HG03342 (cell line): ENCODE data around the gene MRPL46.

ENCODE experiments used
- ATAC-seq: cut with Tn5 transposase; IDR thresholded peaks from one replicate; pipeline ENCODE4 v1.9.1; 2021; ENCODE audit warnings: mild to moderate bottlenecking, moderate library complexity; ENCODE audit not compliant: unreplicated experiment

Gene MRPL46

GRCh38 chr15:88467073-88467934 is at the start of gene MRPL46, which contains the start of gene MRPS11:
MRPL46 (minus strand) TSS chr15:88467388; CDS start chr15:88467377, 11 bp downstream.
MRPS11 (plus strand) TSS chr15:88467708; CDS start chr15:88467718, 10 bp downstream.
- ATAC-seq, result peak; percentile 84

DNA sequence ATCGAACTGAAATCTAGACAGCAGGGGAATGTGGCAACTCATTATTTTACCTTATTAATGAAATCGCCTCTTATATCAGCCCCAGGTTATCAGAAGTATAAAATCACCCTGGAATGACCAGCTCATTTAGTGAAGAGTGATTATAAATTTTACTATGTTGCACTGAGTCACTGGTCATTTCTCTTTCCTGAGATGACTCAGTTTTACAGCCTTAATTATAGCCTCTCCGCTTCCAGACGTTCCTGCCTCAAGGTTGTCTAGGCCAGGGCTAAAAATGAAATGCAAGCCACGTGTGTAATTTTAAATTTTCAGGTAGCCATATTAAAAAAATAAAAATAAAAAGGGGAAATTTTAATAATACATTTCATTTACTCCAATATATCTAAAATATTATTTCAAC is 46.0 kb upstream of the MRPL46 start:
- ATAC-seq, result no peak

DNA sequence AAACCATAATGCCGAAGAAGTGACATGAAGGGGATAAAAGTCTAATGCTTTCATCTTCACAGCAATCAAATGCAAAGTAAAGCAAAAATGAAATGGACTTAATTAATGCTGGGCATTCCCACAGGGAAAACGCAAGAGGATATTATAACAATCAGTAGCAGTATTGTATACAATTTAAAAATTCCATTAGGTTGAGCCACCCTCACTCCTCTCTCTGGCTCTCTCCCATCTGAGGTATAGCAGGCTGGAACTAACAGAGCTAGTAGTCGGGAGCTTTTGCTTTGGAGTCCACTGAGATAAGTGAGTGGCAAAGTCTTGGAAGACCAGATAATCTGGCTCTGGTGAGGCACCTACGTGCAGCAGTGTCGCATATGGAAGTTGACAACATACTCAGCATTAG is 45.4 kb upstream of the MRPL46 start:
- ATAC-seq, result no peak

GRCh38 chr15:88512078-88512477 is 44.9 kb upstream of the MRPL46 start:
- ATAC-seq, result no peak

GRCh38 chr15:88511161-88511560 is 44.0 kb upstream of the MRPL46 start:
- ATAC-seq, result no peak

DNA sequence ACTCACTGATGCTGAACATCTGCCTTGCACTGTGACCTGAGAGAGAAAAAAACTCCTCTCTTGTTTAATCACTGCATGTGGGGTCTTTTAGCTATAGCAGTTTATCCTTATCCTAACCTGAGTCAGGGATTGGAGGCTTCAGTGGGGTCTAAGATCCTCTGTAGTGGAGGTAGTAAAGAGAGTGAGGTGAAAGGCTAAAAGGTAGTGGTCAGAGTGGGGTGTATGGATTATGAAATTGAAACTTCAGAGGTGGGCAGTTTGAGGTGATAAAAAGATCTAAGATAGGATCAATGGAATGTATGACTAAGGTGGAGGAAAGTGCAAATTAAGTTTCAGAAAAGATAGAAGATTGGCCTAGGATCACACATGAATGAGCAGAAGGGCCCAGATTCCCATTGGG is 42.8 kb upstream of the MRPL46 start:
- ATAC-seq, result no peak

- no peak for ATAC-seq
These were observed 42.1 kb upstream of the MRPL46 start for GRCh38 chr15:88509321-88509720.

- no peak for ATAC-seq
These were observed 39.4 kb upstream of the MRPL46 start for GRCh38 chr15:88506628-88507027.

GRCh38 chr15:88505721-88506120 is 38.5 kb upstream of the MRPL46 start:
- ATAC-seq, result no peak

DNA sequence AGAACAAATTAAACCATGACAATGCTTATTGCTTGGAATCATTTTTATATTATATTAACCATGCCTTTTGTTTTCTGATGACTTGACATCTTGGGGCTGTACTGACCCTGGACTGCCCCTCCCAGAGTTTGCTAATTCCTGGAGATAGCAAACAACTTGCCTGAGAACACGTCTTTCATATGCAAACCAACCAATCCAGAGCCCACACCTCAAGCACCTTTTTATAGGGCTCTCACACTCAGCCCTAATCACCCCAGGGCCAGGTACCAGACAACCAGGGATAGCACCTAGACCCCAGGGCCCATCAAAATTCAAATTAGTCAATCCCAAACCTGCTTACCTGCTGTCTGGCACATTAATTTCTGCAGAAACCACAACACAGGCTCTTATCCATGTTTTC is 37.3 kb upstream of the MRPL46 start:
- ATAC-seq, result no peak

- ATAC-seq, result no peak
These were observed 31.8 kb upstream of the MRPL46 start for GRCh38 chr15:88498996-88499395.

- no peak for ATAC-seq
These were observed 30.0 kb upstream of the MRPL46 start for GRCh38 chr15:88497109-88497765.

DNA sequence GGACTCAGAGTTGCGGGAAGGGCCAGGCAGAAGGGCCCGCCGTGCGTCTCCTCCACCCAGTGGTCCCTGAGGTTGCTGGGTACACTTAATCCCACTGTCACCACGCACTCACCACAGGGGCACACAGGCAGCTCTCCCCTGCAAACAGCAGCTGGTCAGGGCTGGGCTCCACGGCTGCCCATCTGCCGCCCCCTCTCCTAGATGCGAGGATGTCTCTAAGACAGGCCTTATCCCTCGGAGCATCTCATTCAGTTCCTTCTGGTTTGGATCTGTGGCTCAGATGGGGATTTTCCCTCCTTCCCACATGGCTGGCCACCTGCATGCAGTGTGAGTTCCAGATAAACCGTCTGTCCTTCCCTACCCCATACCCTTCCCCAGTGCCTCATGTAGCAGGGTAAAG is 26.7 kb upstream of the MRPL46 start:
- no peak for ATAC-seq

DNA sequence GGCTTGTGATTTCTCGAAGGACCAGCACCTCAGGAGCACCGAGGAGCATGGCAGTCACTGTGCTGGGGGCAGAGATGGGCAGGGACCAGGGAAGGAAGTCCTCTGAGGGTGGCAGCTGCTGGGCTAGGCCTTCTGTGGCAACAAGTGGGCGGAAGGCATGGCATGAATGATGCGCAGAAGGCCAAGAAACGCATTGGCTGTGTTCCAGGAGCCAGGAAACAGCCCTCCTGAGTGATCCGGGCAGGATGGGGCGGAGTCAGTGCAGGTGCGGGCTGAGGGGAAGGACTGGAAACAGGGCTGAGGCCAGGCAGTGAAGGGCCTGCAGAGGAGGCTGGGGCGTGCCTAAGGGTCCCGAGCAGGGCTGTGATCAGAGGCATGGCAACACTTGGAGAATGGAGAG is 24.0 kb upstream of the MRPL46 start:
- no peak for ATAC-seq

DNA sequence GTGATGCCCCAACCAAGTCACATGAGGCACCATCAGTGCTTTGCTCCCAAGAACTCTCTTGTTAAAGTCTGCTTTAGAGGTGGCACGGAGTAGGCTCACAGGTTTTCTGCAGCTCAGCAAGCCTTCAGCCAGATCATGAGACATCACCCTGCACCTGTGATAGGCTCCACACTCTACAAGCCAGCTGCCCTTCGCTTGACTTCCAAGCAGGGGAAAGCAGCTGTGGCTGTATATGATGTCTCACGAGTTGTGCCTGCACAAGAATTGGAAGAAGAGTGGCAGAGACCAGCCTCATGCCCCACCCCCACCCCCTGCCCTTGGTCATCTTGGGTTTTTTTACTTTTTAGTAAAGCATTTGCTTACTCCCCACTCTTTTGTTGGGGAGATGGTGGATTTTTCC is 22.8 kb upstream of the MRPL46 start:
- no peak for ATAC-seq

DNA sequence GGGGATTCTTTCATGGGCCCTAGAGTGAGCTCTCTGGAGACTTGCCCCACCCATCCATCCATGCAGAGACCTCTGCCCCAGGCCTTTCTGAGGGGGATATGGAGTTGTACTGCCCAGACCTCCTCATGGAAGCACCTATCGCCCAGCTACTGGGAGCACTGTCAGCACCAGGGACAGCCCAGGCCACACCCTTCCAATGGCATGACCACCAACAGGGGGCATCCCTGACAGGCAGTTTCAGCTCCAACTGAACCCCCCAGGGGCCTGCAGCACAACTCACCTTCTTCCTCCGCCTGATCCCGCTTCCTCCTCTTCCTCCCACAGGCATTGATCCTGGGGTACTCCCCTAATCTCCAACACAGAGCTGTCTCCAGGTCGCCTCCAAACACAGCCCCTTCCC is 22.1 kb upstream of the MRPL46 start:
- ATAC-seq, result no peak

GRCh38 chr15:88487796-88488523 is 20.8 kb upstream of the MRPL46 start:
- ATAC-seq, result no peak

DNA sequence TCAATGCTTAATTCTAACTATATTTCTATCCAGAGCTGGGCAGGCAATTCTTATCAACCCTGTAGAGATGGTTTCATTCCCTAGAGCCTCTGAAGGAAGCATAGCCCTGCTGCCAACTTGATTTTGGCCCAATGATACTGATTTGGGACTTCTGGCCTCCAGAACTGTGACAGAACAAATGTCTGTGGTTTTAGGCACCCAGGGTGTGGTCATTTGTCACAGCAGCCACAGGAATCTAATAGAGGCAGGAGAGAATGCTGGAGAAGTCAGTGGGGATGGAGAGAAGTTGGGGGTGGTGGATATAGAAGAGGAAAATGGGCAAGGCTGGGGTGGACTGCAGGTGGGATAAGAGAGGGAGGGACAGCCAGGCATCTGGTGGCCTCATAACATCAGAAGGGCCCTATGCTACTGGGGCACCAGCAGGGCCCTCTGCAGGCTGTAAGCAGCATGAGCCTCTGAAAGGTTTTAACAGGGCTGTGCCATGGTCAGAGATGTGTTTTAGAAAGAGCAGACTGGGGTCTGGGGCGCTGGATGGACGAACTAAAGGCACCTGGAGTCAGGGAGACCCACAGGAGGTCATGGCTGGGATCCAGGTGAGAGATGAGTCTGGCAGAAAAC is 20.1 kb upstream of the MRPL46 start:
- no peak for ATAC-seq

- no peak for ATAC-seq
These were observed 17.6 kb upstream of the MRPL46 start for GRCh38 chr15:88484682-88485331.

- ATAC-seq, result no peak
These were observed 15.1 kb upstream of the MRPL46 start for GRCh38 chr15:88482263-88482662.

GRCh38 chr15:88480981-88481380 is 13.8 kb upstream of the MRPL46 start:
- ATAC-seq, result no peak
